ENCODE results near the gene ACY1. TPM values are rescaled to one million over a fixed set of nuclear protein-coding genes. Genes with fewer than 3 reads are reported as not detected.

Gene ACY1
- total RNA-seq, result 10 to 100 TPM; 15.8 to 17.1 TPM

- Mint-ChIP-seq H3K36me3 (peaks cover 1% of the 10 kb centered on the region), H3K27ac (peak within 1 kb of the TSS; percentile 87), H3K27me3 (no peaks in the 10 kb centered on the region), H3K9me3 (no peaks in the 10 kb centered on the region), H3K4me3 (peak within 1 kb of the TSS; percentile 94), H3K4me1 (peaks cover 15% of the 10 kb centered on the region)
- POLR2A ChIA-PET, result interaction anchor here (0.7 to 3.3 kb wide), 15 partner anchors 9 to 1376 kb away, joined by 3 to 49 read pairs (median 4); partner anchors contain the start of genes ABHD14A, ABHD14B, CISH and DUSP7
- DNase-seq (peak; percentile 84), ATAC-seq (ENCODE audit: low read depth) (peak; percentile 80)
Measured at GRCh38 chr3:51982838-51983577, at the start of gene ACY1. ACY1 (plus strand) TSS chr3:51983535; CDS start chr3:51984065, 530 bp downstream.

DNA sequence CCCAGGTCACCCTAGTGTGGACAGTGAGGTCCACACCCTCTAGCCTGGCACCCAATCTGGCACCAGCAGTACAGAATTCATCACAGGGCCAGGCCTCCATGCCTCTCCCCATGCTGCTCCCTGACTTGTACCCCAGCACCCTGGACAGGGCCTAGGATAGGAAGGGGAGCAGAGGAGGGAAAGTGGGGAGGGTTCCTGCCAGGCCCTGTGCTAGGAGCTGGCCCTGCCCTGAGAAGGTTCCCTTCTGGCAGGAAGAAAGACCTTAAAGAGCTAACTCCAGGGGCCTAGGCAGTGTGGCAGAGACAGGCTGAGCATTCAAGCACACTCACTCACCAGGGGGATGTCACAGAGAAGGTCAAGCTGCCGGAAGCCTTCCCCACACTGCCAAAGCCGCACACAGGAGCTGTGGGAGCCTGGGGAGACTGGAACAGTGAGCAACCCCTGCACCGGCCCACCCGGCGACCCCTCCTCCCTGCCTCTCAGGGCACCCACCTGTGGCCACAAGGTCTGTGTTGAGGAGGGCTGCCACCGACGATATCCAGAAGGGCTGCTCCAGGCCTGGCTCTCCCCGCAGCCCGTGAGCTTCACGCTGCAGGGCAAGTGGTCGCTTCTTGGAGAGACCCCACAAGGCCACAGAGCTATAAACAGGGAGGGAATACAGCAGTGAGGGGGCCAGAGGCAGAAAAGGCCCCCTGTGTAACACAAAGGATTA, 49.0 kb upstream of the ACY1 start:
- Mint-ChIP-seq H3K9me3 (no peaks in the 10 kb centered on the region), H3K27me3 (no peaks in the 10 kb centered on the region), H3K36me3 (peaks cover 21% of the 10 kb centered on the region), H3K4me1 (peaks cover 15% of the 10 kb centered on the region), H3K4me3 (no peak overlapping the region), H3K27ac (no peak overlapping the region)
- no peak for ATAC-seq (ENCODE audit: low read depth)
- POLR2A ChIA-PET, result no interaction called here
- DNase-seq, result no peak

DNA sequence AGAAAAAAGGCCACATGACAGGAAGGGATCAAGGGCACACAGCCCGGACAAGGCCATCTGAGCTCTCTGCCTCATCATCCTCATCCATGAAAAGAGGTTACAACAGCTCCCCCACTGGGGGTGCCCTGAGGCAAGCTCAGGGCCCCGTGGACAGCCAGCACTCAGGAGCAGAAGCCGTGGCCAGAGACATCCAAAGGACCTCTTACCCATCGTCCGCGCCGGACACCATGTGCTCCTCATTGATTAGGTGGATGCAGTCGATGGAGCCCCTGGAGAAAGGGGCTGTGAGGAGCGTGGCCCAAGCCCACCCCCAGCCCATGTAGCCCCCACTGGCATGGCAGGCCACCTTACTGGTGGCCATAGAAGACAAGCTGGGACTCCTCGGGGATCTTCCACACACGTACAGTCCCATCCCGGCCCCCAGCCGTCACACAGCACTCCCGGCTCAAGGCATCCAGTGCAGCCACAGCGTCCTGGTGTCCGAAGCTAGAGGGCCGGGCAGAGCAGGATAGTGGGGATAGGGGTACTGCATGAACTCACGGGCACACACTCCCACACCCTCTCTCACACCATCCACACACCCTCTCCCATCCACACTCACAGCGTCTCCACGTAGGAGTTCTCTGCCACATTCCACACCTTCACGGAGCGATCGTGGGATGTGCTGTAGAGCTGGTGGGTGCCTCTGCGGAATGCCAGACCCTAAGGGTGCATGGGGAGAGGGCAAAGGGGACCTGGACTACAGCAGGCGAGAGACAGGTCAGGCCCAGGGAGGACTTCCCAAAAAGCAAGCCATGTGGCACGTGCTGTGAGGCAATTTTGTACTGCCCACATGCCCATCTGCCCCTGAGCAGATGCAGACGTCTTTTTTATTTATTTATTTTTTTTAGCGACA, 48.1 kb upstream of the ACY1 start:
- peaks cover 20% of the 10 kb centered on the region for H3K36me3 Mint-ChIP-seq
- H3K27ac Mint-ChIP-seq, result no peak overlapping the region
- ATAC-seq (ENCODE audit: low read depth) (no peak), DNase-seq (no peak)
- no peaks in the 10 kb centered on the region for H3K9me3 Mint-ChIP-seq
- H3K4me3 Mint-ChIP-seq, result no peak overlapping the region
- no peaks in the 10 kb centered on the region for H3K27me3 Mint-ChIP-seq
- peaks cover 19% of the 10 kb centered on the region for H3K4me1 Mint-ChIP-seq
- POLR2A ChIA-PET, result no interaction called here

GRCh38 chr3:51935886-51936755, 47.2 kb upstream of the ACY1 start:
- no peak for DNase-seq
- no peak for ATAC-seq (ENCODE audit: low read depth)
- POLR2A ChIA-PET, result interaction anchor here (0.6 kb wide), 1 partner anchor 36 kb away, joined by 3 read pairs; no protein-coding TSS in a partner anchor

GRCh38 chr3:51937014-51937413, 46.3 kb upstream of the ACY1 start:
- Mint-ChIP-seq H3K9me3 (no peaks in the 10 kb centered on the region), H3K4me1 (peaks cover 29% of the 10 kb centered on the region), H3K27me3 (no peaks in the 10 kb centered on the region), H3K36me3 (peaks cover 20% of the 10 kb centered on the region), H3K4me3 (no peak overlapping the region), H3K27ac (peak overlapping the region; percentile 73)
- POLR2A ChIA-PET, result interaction anchor here (0.6 kb wide), 1 partner anchor 35 kb away, joined by 3 read pairs; no protein-coding TSS in a partner anchor
- no peak for DNase-seq
- ATAC-seq (ENCODE audit: low read depth), result no peak

More at GRCh38 chr3:51935886-51936755, 47.2 kb upstream of the ACY1 start:
- Mint-ChIP-seq H3K4me3 (no peak overlapping the region), H3K4me1 (peaks cover 27% of the 10 kb centered on the region), H3K36me3 (peaks cover 20% of the 10 kb centered on the region), H3K9me3 (no peaks in the 10 kb centered on the region), H3K27me3 (no peaks in the 10 kb centered on the region), H3K27ac (no peak overlapping the region)

DNA sequence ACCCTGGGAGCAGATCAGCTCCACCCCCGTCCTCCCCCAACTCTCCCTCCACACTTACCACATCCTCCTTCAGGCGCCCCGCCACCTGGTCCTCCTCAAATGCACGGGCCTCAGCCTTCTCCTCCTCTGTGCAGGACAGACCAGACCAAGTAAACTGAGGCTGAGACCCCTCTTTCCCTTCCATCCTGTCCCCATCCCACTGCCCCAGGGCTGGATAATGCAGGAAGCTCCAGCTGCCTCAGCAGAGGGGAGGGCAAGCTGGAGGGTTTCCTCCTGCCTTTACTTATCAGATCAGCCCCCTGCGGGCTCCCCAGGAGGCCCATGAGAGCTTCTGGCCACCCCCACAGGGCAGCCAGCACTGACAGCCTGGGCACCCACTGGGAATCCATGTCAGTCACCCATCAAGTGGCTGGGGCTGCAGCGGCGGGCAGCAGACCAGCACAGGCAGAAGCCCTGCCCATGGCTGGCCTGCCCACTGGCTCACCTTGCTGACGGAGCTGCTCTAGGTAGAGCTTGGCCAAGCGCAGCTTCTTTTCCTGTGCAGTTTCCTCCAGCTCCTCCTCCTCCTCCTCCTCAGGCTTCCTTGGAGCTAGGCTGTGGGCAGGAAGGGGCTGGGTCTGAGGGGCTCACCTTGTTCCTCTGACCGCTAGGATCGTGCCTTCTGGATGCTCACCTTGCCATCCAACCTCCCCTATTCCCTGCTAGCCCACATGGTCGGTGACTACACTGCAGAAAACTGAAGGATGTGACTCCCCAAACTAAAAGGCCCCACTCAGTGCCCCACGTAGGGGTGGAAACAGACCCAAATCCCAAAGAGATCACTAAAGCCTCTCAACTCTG, 45.5 kb upstream of the ACY1 start:
- no peak overlapping the region for H3K4me3 Mint-ChIP-seq
- DNase-seq, result no peak
- no peak for ATAC-seq (ENCODE audit: low read depth)
- H3K36me3 Mint-ChIP-seq, result peaks cover 20% of the 10 kb centered on the region
- peaks cover 29% of the 10 kb centered on the region for H3K4me1 Mint-ChIP-seq
- H3K27ac Mint-ChIP-seq, result peak overlapping the region; percentile 73
- POLR2A ChIA-PET, result no interaction called here
- no peaks in the 10 kb centered on the region for H3K9me3 Mint-ChIP-seq
- H3K27me3 Mint-ChIP-seq, result no peaks in the 10 kb centered on the region

- POLR2A ChIA-PET, result no interaction called here
- Mint-ChIP-seq H3K36me3 (peaks cover 13% of the 10 kb centered on the region), H3K4me3 (no peak overlapping the region), H3K4me1 (peaks cover 33% of the 10 kb centered on the region), H3K27ac (peak overlapping the region; percentile 54), H3K27me3 (no peaks in the 10 kb centered on the region), H3K9me3 (no peaks in the 10 kb centered on the region)
- ATAC-seq (ENCODE audit: low read depth) (no peak), DNase-seq (no peak)
Measured at GRCh38 chr3:51938780-51939425, 44.4 kb upstream of the ACY1 start.

DNA sequence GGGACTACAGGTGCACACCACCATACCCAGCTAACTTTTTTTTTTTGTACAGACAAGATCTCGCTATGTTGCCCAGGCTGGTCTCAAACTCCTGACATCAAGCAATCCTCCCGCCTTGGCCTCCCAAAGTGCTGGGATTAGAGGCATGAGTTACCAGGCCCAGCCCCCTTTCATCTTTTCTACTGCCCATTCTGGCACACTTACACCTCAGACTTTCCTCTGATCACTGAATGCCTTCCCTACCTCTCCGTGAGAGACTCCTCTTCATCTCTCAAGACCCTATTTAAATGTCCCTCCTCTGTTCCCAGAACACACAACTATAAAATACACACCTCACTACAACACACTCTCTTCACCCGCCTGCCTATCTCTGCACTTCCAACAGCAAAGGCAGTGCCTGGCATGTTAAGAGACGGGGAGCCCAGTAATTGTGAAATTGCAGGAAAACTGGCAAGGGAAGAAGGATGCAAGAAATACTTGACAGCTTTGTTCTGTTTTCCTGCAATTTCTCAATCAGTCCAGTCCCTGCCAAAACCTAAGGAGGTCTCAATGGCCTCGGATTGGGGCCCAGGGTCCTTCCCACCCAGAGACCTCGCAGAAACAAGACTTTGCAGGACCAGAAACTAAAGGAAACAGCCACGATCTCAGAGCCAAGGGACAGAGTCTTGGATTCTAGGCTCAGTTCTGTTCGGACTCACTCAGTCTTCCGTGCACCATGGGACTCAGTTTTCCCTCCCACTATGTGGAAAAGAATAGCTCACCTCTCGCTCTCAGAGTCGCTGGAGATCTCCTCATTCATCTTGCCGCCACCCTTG, 42.5 kb upstream of the ACY1 start:
- POLR2A ChIA-PET, result interaction anchor here (1.1 to 5.2 kb wide), 7 partner anchors 13 to 55 kb away, joined by 4 to 41 read pairs (median 13); partner anchors contain the start of genes ABHD14A, ABHD14B, ACY1 and PCBP4
- Mint-ChIP-seq H3K9me3 (no peaks in the 10 kb centered on the region), H3K4me1 (peaks cover 36% of the 10 kb centered on the region), H3K27me3 (no peaks in the 10 kb centered on the region), H3K36me3 (peaks cover 13% of the 10 kb centered on the region), H3K27ac (peak overlapping the region; percentile 48), H3K4me3 (peak overlapping the region; percentile 91)
- DNase-seq, result no peak
- ATAC-seq (ENCODE audit: low read depth), result no peak

DNA sequence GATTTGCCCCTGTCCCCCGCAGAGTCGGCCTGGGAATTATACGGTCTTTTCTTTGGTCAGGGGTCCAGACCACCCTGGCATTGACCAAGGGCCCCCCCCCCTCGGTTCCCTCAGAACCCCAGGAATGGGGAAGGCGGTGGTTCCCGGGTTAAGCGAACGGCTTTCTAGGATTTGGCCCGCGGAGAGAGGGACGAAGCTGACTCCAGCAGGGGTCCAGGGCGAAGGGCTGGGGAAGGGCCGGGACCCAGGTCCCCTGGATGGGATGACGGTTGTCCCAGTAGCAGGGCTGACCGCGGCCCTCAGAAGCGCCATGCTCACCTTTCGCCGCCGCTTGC, 41.9 kb upstream of the ACY1 start:
- H3K27ac Mint-ChIP-seq, result peak overlapping the region; percentile 48
- H3K4me1 Mint-ChIP-seq, result peaks cover 36% of the 10 kb centered on the region
- H3K36me3 Mint-ChIP-seq, result peaks cover 13% of the 10 kb centered on the region
- no peaks in the 10 kb centered on the region for H3K27me3 Mint-ChIP-seq
- ATAC-seq (ENCODE audit: low read depth) (no peak), DNase-seq (no peak)
- POLR2A ChIA-PET, result interaction anchor here (1.1 to 5.2 kb wide), 7 partner anchors 12 to 54 kb away, joined by 4 to 41 read pairs (median 13); partner anchors contain the start of genes ABHD14A, ABHD14B, ACY1 and PCBP4
- H3K4me3 Mint-ChIP-seq, result peak overlapping the region; percentile 91
- no peaks in the 10 kb centered on the region for H3K9me3 Mint-ChIP-seq

- Mint-ChIP-seq H3K4me3 (peak within 1 kb of the TSS; percentile 91), H3K27ac (peak within 1 kb of the TSS; percentile 97), H3K9me3 (no peaks in the 10 kb centered on the region), H3K27me3 (no peaks in the 10 kb centered on the region), H3K36me3 (peaks cover 10% of the 10 kb centered on the region), H3K4me1 (peaks cover 36% of the 10 kb centered on the region)
- POLR2A ChIA-PET, result interaction anchor here (0.9 to 5.2 kb wide), 13 partner anchors 12 to 1352 kb away, joined by 3 to 41 read pairs (median 6); partner anchors contain the start of genes ABHD14A, ABHD14B, ACY1 and DUSP7
- peak; percentile 99 for DNase-seq
- peak; percentile 94 for ATAC-seq (ENCODE audit: low read depth)
Measured at GRCh38 chr3:51941798-51942602, 41.3 kb upstream of the ACY1 start, which contains the start of the genes PARP3 and RRP9. PARP3 (plus strand) TSS chr3:51942363; CDS start chr3:51943356, 993 bp downstream. RRP9 (minus strand) TSS chr3:51941904; CDS start chr3:51941867, 37 bp downstream.
